ENCODE results near the gene CLDN3.

- TF ChIP-seq CTCF (IDR thresholded peaks at IDR 0.05) (no peak), POLR2A (IDR thresholded peaks at IDR 0.05) (no peak)
Observed at GRCh38 chr7:73770002-73770859, at the start of gene CLDN3.

Data from ovary (tissue), 3 donors.